A549 (cell line): ENCODE measurements around the gene GPSM1.

ENCODE experiments used
- HDAC2 ChIP-seq: fragments of 200-600 bp; sonication (generic); IDR thresholded peaks from 2 replicates; pipeline ENCODE4 v1.6.1; 2016
- MYC ChIP-seq: IDR thresholded peaks from 2 replicates; pipeline ENCODE4 v1.6.1; 2012; ENCODE audit warnings: mild to moderate bottlenecking, inconsistent platforms, low read length, improper control_type of control experiment, borderline replicate concordance
- POLR2AphosphoS2 ChIP-seq: conservative IDR thresholded peaks from 2 replicates; pipeline ENCODE4 v1.6.1; 2012; ENCODE audit warnings: low read length, improper control_type of control experiment, inconsistent platforms
- TF ChIP-seq, protein P1 (sequence below): fragments of 150-350 bp; IDR thresholded peaks from 2 replicates; pipeline ENCODE4 v1.6.1; 2014; ENCODE audit warnings: low read depth, mild to moderate bottlenecking, low read length
- TF ChIP-seq, protein P2 (sequence below): fragments of >200 bp; sonication (Bioruptor Twin); formaldehyde crosslinking; IDR thresholded peaks from 3 replicates; pipeline ENCODE4 v1.5.1; 2016

GRCh38 chr9:136326761-136327303, 507 bp upstream of the GPSM1 start:
- TF ChIP-seq MYC (no peak), HDAC2 (no peak), POLR2AphosphoS2 (no peak)
- TF ChIP-seq, protein P1, sequence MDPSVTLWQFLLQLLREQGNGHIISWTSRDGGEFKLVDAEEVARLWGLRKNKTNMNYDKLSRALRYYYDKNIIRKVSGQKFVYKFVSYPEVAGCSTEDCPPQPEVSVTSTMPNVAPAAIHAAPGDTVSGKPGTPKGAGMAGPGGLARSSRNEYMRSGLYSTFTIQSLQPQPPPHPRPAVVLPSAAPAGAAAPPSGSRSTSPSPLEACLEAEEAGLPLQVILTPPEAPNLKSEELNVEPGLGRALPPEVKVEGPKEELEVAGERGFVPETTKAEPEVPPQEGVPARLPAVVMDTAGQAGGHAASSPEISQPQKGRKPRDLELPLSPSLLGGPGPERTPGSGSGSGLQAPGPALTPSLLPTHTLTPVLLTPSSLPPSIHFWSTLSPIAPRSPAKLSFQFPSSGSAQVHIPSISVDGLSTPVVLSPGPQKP: no peak
- TF ChIP-seq, protein P2, sequence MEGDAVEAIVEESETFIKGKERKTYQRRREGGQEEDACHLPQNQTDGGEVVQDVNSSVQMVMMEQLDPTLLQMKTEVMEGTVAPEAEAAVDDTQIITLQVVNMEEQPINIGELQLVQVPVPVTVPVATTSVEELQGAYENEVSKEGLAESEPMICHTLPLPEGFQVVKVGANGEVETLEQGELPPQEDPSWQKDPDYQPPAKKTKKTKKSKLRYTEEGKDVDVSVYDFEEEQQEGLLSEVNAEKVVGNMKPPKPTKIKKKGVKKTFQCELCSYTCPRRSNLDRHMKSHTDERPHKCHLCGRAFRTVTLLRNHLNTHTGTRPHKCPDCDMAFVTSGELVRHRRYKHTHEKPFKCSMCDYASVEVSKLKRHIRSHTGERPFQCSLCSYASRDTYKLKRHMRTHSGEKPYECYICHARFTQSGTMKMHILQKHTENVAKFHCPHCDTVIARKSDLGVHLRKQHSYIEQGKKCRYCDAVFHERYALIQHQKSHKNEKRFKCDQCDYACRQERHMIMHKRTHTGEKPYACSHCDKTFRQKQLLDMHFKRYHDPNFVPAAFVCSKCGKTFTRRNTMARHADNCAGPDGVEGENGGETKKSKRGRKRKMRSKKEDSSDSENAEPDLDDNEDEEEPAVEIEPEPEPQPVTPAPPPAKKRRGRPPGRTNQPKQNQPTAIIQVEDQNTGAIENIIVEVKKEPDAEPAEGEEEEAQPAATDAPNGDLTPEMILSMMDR: no peak
